HepG2 (cell line): ENCODE data around the gene HES3. TPM values are rescaled to one million over a fixed set of nuclear protein-coding genes. Genes with fewer than 3 reads are reported as not detected.
A peak's percentile ranks its signal among the peaks of the same experiment; 100 is the strongest.

Experiments
- BRD4 ChIP-seq: sonication (generic); formaldehyde crosslinking; IDR thresholded peaks from 2 replicates; pipeline ENCODE4 v1.4.0; 2020; ENCODE audit warnings: missing genetic modification reagents
- CBX1 ChIP-seq: IDR thresholded peaks from one replicate; pipeline ENCODE4 v1.6.1; 2016; ENCODE audit warnings: antibody characterized with exemption, low read depth
- CCAR2 ChIP-seq: fragments of 200-400 bp; formaldehyde crosslinking; optimal IDR thresholded peaks from 2 replicates; pipeline ENCODE3; 2018; ENCODE audit warnings: low read depth, mild to moderate bottlenecking, low read length, moderate library complexity
- ELF1 ChIP-seq: sonication (generic); formaldehyde crosslinking; IDR thresholded peaks from 2 replicates; pipeline ENCODE4 v1.4.0; 2020; ENCODE audit warnings: missing genetic modification reagents
- FOXA1 ChIP-seq, 2 experiments: fragments of 450-650 bp in 1 of 2; sonication (generic) in 1 of 2; formaldehyde crosslinking in 1 of 2; IDR thresholded peaks; 2 replicates each; pipeline versions ENCODE4 v1.4.0 to v1.6.1; 2016 to 2020; ENCODE audit warnings: missing genetic modification reagents in 1 of 2
- FOXC1 ChIP-seq: sonication (generic); formaldehyde crosslinking; IDR thresholded peaks from 2 replicates; pipeline ENCODE4 v1.8.0; 2022; ENCODE audit warnings: mild to moderate bottlenecking, missing genetic modification reagents, borderline replicate concordance
- GFI1 ChIP-seq: sonication (generic); formaldehyde crosslinking; IDR thresholded peaks from 2 replicates; pipeline ENCODE4 v1.5.0; 2020; ENCODE audit warnings: missing genetic modification reagents, mild to moderate bottlenecking, borderline replicate concordance
- HDAC1 ChIP-seq: sonication (generic); formaldehyde crosslinking; IDR thresholded peaks from 2 replicates; pipeline ENCODE4 v1.5.1; 2020; ENCODE audit warnings: mild to moderate bottlenecking, missing genetic modification reagents
- MZF1 ChIP-seq: sonication (generic); formaldehyde crosslinking; IDR thresholded peaks from 2 replicates; pipeline ENCODE4 v1.8.1; 2023; ENCODE audit warnings: mild to moderate bottlenecking, missing genetic modification reagents, borderline replicate concordance
- NCOA2 ChIP-seq: sonication (generic); formaldehyde crosslinking; IDR thresholded peaks from 2 replicates; pipeline ENCODE4 v1.8.0; 2022; ENCODE audit warnings: inconsistent platforms
- NR1H2 ChIP-seq: sonication (generic); formaldehyde crosslinking; IDR thresholded peaks from 2 replicates; pipeline ENCODE4 v1.8.1; 2022; ENCODE audit warnings: low read depth, missing genetic modification reagents, borderline replicate concordance
- PHB2 ChIP-seq: fragments of 450-650 bp; IDR thresholded peaks from 2 replicates; pipeline ENCODE4 v1.6.1; 2018; ENCODE audit not compliant: partially characterized antibody
- RBM39 ChIP-seq: fragments of 200-400 bp; formaldehyde crosslinking; IDR thresholded peaks from one replicate; pipeline ENCODE4 v1.6.1; 2018; ENCODE audit warnings: antibody characterized with exemption, mild to moderate bottlenecking, low read depth, low read length; ENCODE audit not compliant: poor library complexity, severe bottlenecking
- SNAPC4 ChIP-seq: sonication (generic); formaldehyde crosslinking; IDR thresholded peaks from 2 replicates; pipeline ENCODE4 v1.4.0; 2020; ENCODE audit warnings: mild to moderate bottlenecking, missing genetic modification reagents
- SRSF1 ChIP-seq: fragments of 200-400 bp; formaldehyde crosslinking; optimal IDR thresholded peaks from 2 replicates; pipeline ENCODE3; 2017; ENCODE audit warnings: mild to moderate bottlenecking, low read depth, low read length, moderate library complexity
- STAG1 ChIP-seq: sonication (generic); formaldehyde crosslinking; IDR thresholded peaks from 2 replicates; pipeline ENCODE4 v1.4.0; 2020; ENCODE audit warnings: missing genetic modification reagents
- TBX2 ChIP-seq: sonication (generic); formaldehyde crosslinking; IDR thresholded peaks from 2 replicates; pipeline ENCODE4 v1.5.0; 2020; ENCODE audit warnings: missing genetic modification reagents, mild to moderate bottlenecking, borderline replicate concordance
- TFDP1 ChIP-seq: IDR thresholded peaks from 2 replicates; pipeline ENCODE4 v1.6.1; 2016; ENCODE audit warnings: missing compliant biosample characterization, missing genetic modification reagents, borderline replicate concordance
- ZBTB26 ChIP-seq: IDR thresholded peaks from 2 replicates; pipeline ENCODE4 v1.6.1; 2016; ENCODE audit warnings: missing compliant biosample characterization, missing genetic modification reagents, borderline replicate concordance
- ZNF484 ChIP-seq: sonication (generic); formaldehyde crosslinking; IDR thresholded peaks from 2 replicates; pipeline ENCODE4 v1.5.1; 2020; ENCODE audit warnings: mild to moderate bottlenecking, low read depth, missing genetic modification reagents, borderline replicate concordance
- ZNF616 ChIP-seq: sonication (generic); formaldehyde crosslinking; IDR thresholded peaks from 2 replicates; pipeline ENCODE4 v1.5.0; 2020; ENCODE audit warnings: low read depth, mild to moderate bottlenecking, missing genetic modification reagents
- ZNF776 ChIP-seq: sonication (generic); formaldehyde crosslinking; IDR thresholded peaks from 2 replicates; pipeline ENCODE4 v1.4.0; 2020; ENCODE audit warnings: mild to moderate bottlenecking, missing genetic modification reagents
- ZNF891 ChIP-seq: sonication (generic); formaldehyde crosslinking; IDR thresholded peaks from 2 replicates; pipeline ENCODE4 v1.5.0; 2020; ENCODE audit warnings: mild to moderate bottlenecking, missing genetic modification reagents
- polyA plus RNA-seq, 8 experiments: library from polyadenylated mRNA; depleted of rRNA in 3 of 8; stranded (reverse) in 7 of 8; unstranded in 1 of 8; fragments of >200 nt; fragmentation: Illumina TruSeq in 4 of 8; extraction: Trizol in 4 of 8; gene quantifications; 2 replicates each; pipeline versions ENCODE4 v1.2.1 to v1.2.3, GENCODE V29; 2011 to 2016; ENCODE audit warnings: low read depth in 4 of 8, missing spikeins in 1 of 8, mixed read lengths in 1 of 8; ENCODE audit not compliant: insufficient read depth in 1 of 8
- total RNA-seq, 5 experiments: library from RNA; depleted of rRNA; stranded (reverse); fragments of >200 nt; fragmentation: Illumina TruSeq; extraction: Trizol; gene quantifications; 2 replicates each; pipeline ENCODE4 v1.2.3, GENCODE V29; 2016; ENCODE audit warnings: low read depth in 1 of 5

The HES3 gene
- total and polyA plus RNA-seq, 2 of the 13 experiments (the other 11 are each of a cell fraction or from before 2014, with no cell fraction given), result not detected

- TF ChIP-seq SNAPC4 (CRISPR knock-in tag) (peak; percentile 72; the same call in 1 of the 2 replicates), ZNF616 (CRISPR knock-in tag) (peak; percentile 98), TBX2 (CRISPR knock-in tag) (peak; percentile 95), BRD4 (CRISPR knock-in tag) (peak; percentile 33; the same call in 1 of the 2 replicates), NR1H2 (CRISPR knock-in tag) (peak; percentile 90), ZNF776 (CRISPR knock-in tag) (peak; percentile 99), NCOA2 (CRISPR knock-in tag) (peak; percentile 87), ZBTB26 (peak; percentile 97), GFI1 (CRISPR knock-in tag) (peak; percentile 86), CCAR2 (no peak), FOXC1 (CRISPR knock-in tag) (peak; percentile 99), ZNF484 (peak; percentile 95; the same call in 1 of the 2 replicates), CBX1 (no peak), STAG1 (peak; percentile 93), MZF1 (CRISPR knock-in tag) (peak; percentile 69; the same call in 1 of the 2 replicates), PHB2 (no peak), FOXA1 (IDR thresholded peaks at IDR 0.05) (no peak), FOXA1 (CRISPR knock-in tag; IDR thresholded peaks at IDR 0.05) (peak; percentile 58), SRSF1 (no peak), HDAC1 (CRISPR knock-in tag) (peak; percentile 91), RBM39 (no peak), ZNF891 (peak; percentile 99), TFDP1 (peak; percentile 78; the same call in 1 of the 2 replicates), ELF1 (peak; percentile 46; the same call in 1 of the 2 replicates)
Measured at GRCh38 chr1:6245086-6245868, 1.3 kb downstream of the HES3 start (continued).
